H1 (cell line): Measurements from ENCODE around the gene ZNRF3. TPM values are rescaled to one million over a fixed set of nuclear protein-coding genes. Genes with fewer than 3 reads are reported as not detected.

Source experiments
- HDAC6 ChIP-seq: IDR thresholded peaks from one replicate; pipeline ENCODE4 v1.7.1; 2012; ENCODE audit warnings: low read depth, mild to moderate bottlenecking, inconsistent platforms, low read length, moderate library complexity
- KDM1A ChIP-seq: fragments of 200-600, 300-600 bp; sonication (generic); IDR thresholded peaks from 2 replicates; pipeline ENCODE4 v1.7.1; 2016; ENCODE audit warnings: mild to moderate bottlenecking, low read length, borderline replicate concordance
- RAD21 ChIP-seq, 2 experiments: IDR thresholded peaks in 1 of 2; conservative IDR thresholded peaks in 1 of 2; 2 replicates each; pipeline ENCODE4 v1.6.1; 2011; ENCODE audit warnings: low read depth in 2 of 2, low read length in 2 of 2, improper control_type of control experiment in 1 of 2, inconsistent platforms in 1 of 2, mild to moderate bottlenecking in 1 of 2, moderate library complexity in 1 of 2
- USF2 ChIP-seq: IDR thresholded peaks from 2 replicates; pipeline ENCODE4 v1.6.1; 2011; ENCODE audit warnings: low read length, improper control_type of control experiment
- polyA plus RNA-seq, 7 experiments: library from polyadenylated mRNA; depleted of rRNA in 3 of 7; stranded (reverse) in 5 of 7; unstranded in 2 of 7; fragments of >200 nt in 5 of 7; fragments of 200-250 nt in 2 of 7; gene quantifications; 1 replicate in 5 of 7; 2 replicates in 1 of 7; 4 replicates in 1 of 7; pipeline versions ENCODE4 v1.2.1 to v1.2.3, GENCODE V29; 2011 to 2013; ENCODE audit warnings: missing spikeins in 2 of 7, mixed read lengths in 2 of 7
- total RNA-seq: library from RNA; stranded (reverse); fragmentation: NEBNext Ultra II Directional; extraction: Animal tissue kit (Norgen Biotek cat#: 25700); gene quantifications from 2 replicates; pipeline ENCODE4 v1.2.1, GENCODE V29; 2021

ZNRF3 gene
- total and polyA plus RNA-seq, 2 of the 8 experiments (the other 6 are each of a cell fraction or from before 2014, with no cell fraction given): 14.1 to 21.7 TPM

GRCh38 chr22:28994522-28994921 is 111.2 kb downstream of the ZNRF3 start (continued):
- TF ChIP-seq USF2 (no peak), KDM1A (no peak), HDAC6 (no peak), RAD21 (IDR thresholded peaks at IDR 0.05 in 1 of 2, conservative IDR thresholded peaks at IDR 0.05 in 1 of 2; ENCODE audit: low read depth in 2 of 2, low read length in 2 of 2) (no peak)
